Activated CD4-positive, alpha-beta T cell treated with anti-CD3 and anti-CD28 coated beads for 36 hours (primary cell): ENCODE measurements around the gene S100A6. TPM values are rescaled to one million over a fixed set of nuclear protein-coding genes. Genes with fewer than 3 reads are reported as not detected.

Experiments used
- ATAC-seq: fragments of 200-7000 bp; cut with Tn5 transposase; one replicate; pipeline ENCODE4 v1.10.0; 2021; ENCODE audit warnings: mild to moderate bottlenecking, moderate library complexity
- CTCF ChIA-PET: fragments of 350-600 bp; sonication (Branson Sonifier 250); formaldehyde crosslinking; loops from one replicate; lab custom pipeline; 2021; ENCODE audit warnings: antibody characterized with exemption; lab: Charles Lee
- POLR2A ChIA-PET: fragments of 350-600 bp; sonication (Branson Sonifier 250); formaldehyde crosslinking; loops from one replicate; lab custom pipeline; 2021; ENCODE audit warnings: antibody characterized with exemption, inconsistent platforms; lab: Charles Lee
- DNase-seq: peaks from one replicate; pipeline ENCODE4 v3.0.0-alpha.2; 2020
- H3K27ac Mint-ChIP-seq: one replicate; pipeline ENCODE4 v1.8.0; 2021; ENCODE audit warnings: mixed read lengths
- H3K27me3 Mint-ChIP-seq: one replicate; pipeline ENCODE4 v1.8.0; 2021; ENCODE audit warnings: mixed read lengths
- H3K36me3 Mint-ChIP-seq: one replicate; pipeline ENCODE4 v1.8.0; 2021; ENCODE audit warnings: low read depth, mixed read lengths
- H3K4me1 Mint-ChIP-seq: one replicate; pipeline ENCODE4 v1.8.0; 2021; ENCODE audit warnings: mixed read lengths
- H3K4me3 Mint-ChIP-seq: one replicate; pipeline ENCODE4 v1.8.0; 2021; ENCODE audit warnings: mild to moderate bottlenecking, moderate library complexity, mixed read lengths
- H3K9me3 Mint-ChIP-seq: one replicate; pipeline ENCODE4 v1.8.0; 2021; ENCODE audit warnings: low read depth, mixed read lengths
- intact Hi-C, 2 experiments: fragments of 100-400 bp; cut with DNase I in 1 of 2; cut with micrococcal nuclease in 1 of 2; formaldehyde crosslinking; loops; one replicate each; pipeline versions ENCODE4 v1.14.2 to v1.15.1; 2022 to 2024; cut with DNase I, micrococcal nuclease
- total RNA-seq, 2 experiments: library from RNA; stranded (reverse); gene quantifications; one replicate each; pipeline ENCODE4 v1.2.3, GENCODE V29; 2021

The S100A6 gene
- total RNA-seq, 2 experiments from 2014 or later, result 219 to 349 TPM

GRCh38 chr1:153553096-153553495 lies 17.3 kb upstream of the S100A6 start:
- CTCF ChIA-PET, result interaction anchor here (0.6 to 1.4 kb wide), 4 partner anchors 8 to 1819 kb away, joined by 3 to 4 read pairs (median 3); no protein-coding TSS in a partner anchor
- Mint-ChIP-seq H3K27me3 (no peaks in the 10 kb centered on the region), H3K36me3 (no peaks in the 10 kb centered on the region), H3K27ac (no peak overlapping the region), H3K4me1 (peaks cover 7% of the 10 kb centered on the region), H3K9me3 (no peaks in the 10 kb centered on the region), H3K4me3 (no peak overlapping the region)
- intact Hi-C loops, result no loop called here
- DNase-seq (no peak), ATAC-seq (no peak)
- POLR2A ChIA-PET, result no interaction called here

DNA sequence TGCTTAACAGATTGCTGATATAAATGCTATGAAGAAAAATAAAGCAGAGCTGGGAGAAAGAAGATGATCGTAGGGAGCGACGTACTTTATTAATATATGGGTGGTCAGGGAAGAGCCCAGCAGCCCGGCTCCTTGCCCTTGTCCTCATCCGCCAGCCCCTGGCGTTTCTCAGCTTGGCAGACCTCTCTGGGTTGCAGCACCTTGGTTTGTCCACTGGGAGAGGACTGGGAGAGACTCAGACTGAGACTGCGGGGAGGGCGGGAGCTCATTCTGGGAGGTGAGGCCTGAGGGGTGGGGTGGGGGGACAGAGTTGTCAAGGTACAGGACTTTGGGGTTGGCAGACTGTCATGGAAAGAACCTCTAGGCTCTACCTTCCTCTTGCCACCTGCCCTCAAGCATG lies 16.5 kb upstream of the S100A6 start:
- ATAC-seq (no peak), DNase-seq (no peak)
- Mint-ChIP-seq H3K4me3 (no peak overlapping the region), H3K9me3 (no peaks in the 10 kb centered on the region), H3K27ac (no peak overlapping the region), H3K27me3 (no peaks in the 10 kb centered on the region), H3K36me3 (no peaks in the 10 kb centered on the region), H3K4me1 (peaks cover 7% of the 10 kb centered on the region)
- ChIA-PET CTCF (interaction anchor here (0.8 to 1.4 kb wide), 3 partner anchors 9 to 16 kb away, joined by 3 to 4 read pairs (median 3); no protein-coding TSS in a partner anchor), POLR2A (interaction anchor here (0.6 kb wide), 1 partner anchor 91 kb away, joined by 3 read pairs; no protein-coding TSS in a partner anchor)
- intact Hi-C loops, result no loop called here

GRCh38 chr1:153550827-153551500 lies 15.2 kb upstream of the S100A6 start:
- ATAC-seq (no peak), DNase-seq (no peak)
- Mint-ChIP-seq H3K4me3 (no peak overlapping the region), H3K9me3 (no peaks in the 10 kb centered on the region), H3K36me3 (no peaks in the 10 kb centered on the region), H3K27me3 (no peaks in the 10 kb centered on the region), H3K4me1 (peaks cover 14% of the 10 kb centered on the region), H3K27ac (no peak overlapping the region)
- intact Hi-C loops, result no loop called here
- POLR2A ChIA-PET, result interaction anchor here (0.6 kb wide), 2 partner anchors 10 to 343 kb away, joined by 3 to 8 read pairs; no protein-coding TSS in a partner anchor
- CTCF ChIA-PET, result interaction anchor here (0.6 to 1.7 kb wide), 8 partner anchors 10 to 246 kb away, joined by 3 to 10 read pairs (median 4); partner anchors contain the start of gene S100A2

DNA sequence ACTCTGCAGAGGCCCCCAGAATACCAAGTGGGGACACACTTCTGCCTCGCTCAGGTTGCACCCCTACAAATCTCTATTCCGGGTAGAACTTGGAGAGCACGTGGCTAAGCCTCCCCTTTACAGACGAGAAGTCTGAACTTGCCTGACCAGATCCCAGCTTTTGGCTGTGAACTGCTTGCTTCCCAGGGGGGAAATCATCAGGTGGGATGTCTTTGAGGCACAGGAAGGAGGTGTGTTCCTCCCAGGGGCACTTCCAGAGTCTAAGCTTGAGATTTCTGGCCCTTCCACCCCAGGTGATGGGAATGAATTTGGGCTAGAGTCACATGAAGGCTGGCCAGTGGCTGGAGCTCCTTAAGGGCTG lies 14.6 kb upstream of the S100A6 start:
- intact Hi-C loops, result no loop called here
- DNase-seq, result no peak
- H3K4me1 Mint-ChIP-seq, result peaks cover 20% of the 10 kb centered on the region

GRCh38 chr1:153549741-153550397 lies 14.1 kb upstream of the S100A6 start:
- Mint-ChIP-seq H3K27ac (peak overlapping the region; percentile 38), H3K27me3 (no peaks in the 10 kb centered on the region), H3K4me1 (peaks cover 25% of the 10 kb centered on the region), H3K9me3 (no peaks in the 10 kb centered on the region), H3K4me3 (no peak overlapping the region), H3K36me3 (peaks cover 1% of the 10 kb centered on the region)
- ATAC-seq, result no peak
- intact Hi-C loops, result loop anchor here in 1 of 2 experiments (5.0 kb wide), 1 partner anchor 1057 kb away; the partner anchor contains the start of gene ADAR
- ChIA-PET POLR2A (interaction anchor here (0.6 to 1.6 kb wide), 2 partner anchors 16 to 344 kb away, joined by 3 to 8 read pairs; no protein-coding TSS in a partner anchor), CTCF (interaction anchor here (0.8 to 1.7 kb wide), 4 partner anchors 16 to 40 kb away, joined by 3 to 10 read pairs (median 4); partner anchors contain the start of gene S100A2)
- no peak for DNase-seq

More for the DNA sequence above, 14.6 kb upstream of the S100A6 start:
- ChIA-PET CTCF (interaction anchor here (0.6 to 1.7 kb wide), 8 partner anchors 9 to 88 kb away, joined by 3 to 10 read pairs (median 4); partner anchors contain the start of gene S100A2), POLR2A (interaction anchor here (0.6 to 1.6 kb wide), 3 partner anchors 9 to 344 kb away, joined by 3 to 8 read pairs (median 3); no protein-coding TSS in a partner anchor)
- peak overlapping the region; percentile 38 for H3K27ac Mint-ChIP-seq
- H3K9me3 Mint-ChIP-seq, result no peaks in the 10 kb centered on the region
- no peak overlapping the region for H3K4me3 Mint-ChIP-seq
- no peak for ATAC-seq
- no peaks in the 10 kb centered on the region for H3K27me3 Mint-ChIP-seq
- no peaks in the 10 kb centered on the region for H3K36me3 Mint-ChIP-seq

- ATAC-seq, result no peak
- no peaks in the 10 kb centered on the region for H3K27me3 Mint-ChIP-seq
- no peak within 1 kb of the TSS for H3K4me3 Mint-ChIP-seq
- DNase-seq, result no peak
- POLR2A ChIA-PET, result interaction anchor here (1.6 kb wide), 1 partner anchor 17 kb away, joined by 3 read pairs; no protein-coding TSS in a partner anchor
- H3K4me1 Mint-ChIP-seq, result peaks cover 34% of the 10 kb centered on the region
- intact Hi-C loops, result loop anchor here in 1 of 2 experiments (5.0 kb wide), 1 partner anchor 1058 kb away; the partner anchor contains the start of gene ADAR
- H3K27ac Mint-ChIP-seq, result peak within 1 kb of the TSS; percentile 38
- no peaks in the 10 kb centered on the region for H3K9me3 Mint-ChIP-seq
- CTCF ChIA-PET, result interaction anchor here (1.6 kb wide), 1 partner anchor 39 kb away, joined by 4 read pairs; no protein-coding TSS in a partner anchor
- H3K36me3 Mint-ChIP-seq, result peaks cover 8% of the 10 kb centered on the region
These were observed 13.2 kb upstream of the S100A6 start, which contains the start of gene S100A3 for GRCh38 chr1:153548722-153549688. S100A3 (minus strand) TSS chr1:153549258; CDS start chr1:153548485, 773 bp downstream.

- ChIA-PET CTCF (no interaction called here), POLR2A (no interaction called here)
- Mint-ChIP-seq H3K4me3 (peak overlapping the region; percentile 27), H3K27me3 (no peaks in the 10 kb centered on the region), H3K36me3 (peaks cover 20% of the 10 kb centered on the region), H3K27ac (no peak overlapping the region), H3K9me3 (no peaks in the 10 kb centered on the region), H3K4me1 (peaks cover 46% of the 10 kb centered on the region)
- DNase-seq (no peak), ATAC-seq (no peak)
- intact Hi-C loops, result loop anchor here in 1 of 2 experiments (5.0 kb wide), 1 partner anchor 1059 kb away; the partner anchor contains the start of gene ADAR
These were observed 12.1 kb upstream of the S100A6 start for GRCh38 chr1:153547560-153548551.

DNA sequence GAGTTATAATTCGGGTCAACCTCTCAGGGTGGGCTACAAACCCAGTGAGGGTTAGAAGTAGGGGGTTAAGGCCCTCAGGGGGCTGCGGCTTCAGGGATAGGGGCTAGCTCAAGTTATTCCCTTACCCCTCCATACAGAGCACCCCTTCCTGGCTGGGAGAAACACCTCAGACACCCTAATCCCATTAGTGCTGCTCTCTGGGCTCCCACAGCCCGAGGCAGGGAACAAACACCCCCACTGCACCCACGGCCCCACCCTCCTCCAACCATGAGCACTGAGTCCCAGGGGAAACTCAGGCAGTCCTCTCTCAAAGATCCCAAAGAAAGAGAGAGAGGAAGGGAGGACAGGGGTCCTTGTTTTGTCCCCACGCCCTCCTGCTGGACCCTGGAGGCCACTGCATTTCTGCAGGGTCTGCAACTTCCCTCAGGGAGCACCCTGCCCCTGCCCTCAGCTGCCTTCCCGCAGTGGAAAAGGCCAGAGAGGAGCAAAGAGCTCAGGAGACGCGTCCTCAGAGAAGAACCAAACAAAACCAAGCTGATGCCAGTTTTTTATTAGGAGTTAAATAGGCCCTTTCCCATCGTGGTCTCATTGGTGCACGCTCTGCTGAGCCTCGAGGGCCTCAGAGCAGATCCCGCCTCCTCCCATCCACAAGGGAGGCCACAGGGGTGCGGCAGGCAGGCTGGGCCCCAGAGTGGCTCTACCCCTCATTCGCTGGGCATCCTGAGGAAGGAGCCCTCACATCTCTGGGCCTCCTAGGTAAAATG lies 11.2 kb upstream of the S100A6 start:
- intact Hi-C loops, result loop anchor here in 1 of 2 experiments (5.0 kb wide), 1 partner anchor 1060 kb away; the partner anchor contains the start of gene ADAR
- Mint-ChIP-seq H3K9me3 (no peaks in the 10 kb centered on the region), H3K27ac (peak overlapping the region; percentile 96), H3K36me3 (peaks cover 24% of the 10 kb centered on the region), H3K27me3 (no peaks in the 10 kb centered on the region), H3K4me1 (peaks cover 54% of the 10 kb centered on the region), H3K4me3 (peak overlapping the region; percentile 27)
- ATAC-seq (no peak), DNase-seq (no peak)
- ChIA-PET CTCF (no interaction called here), POLR2A (no interaction called here)

GRCh38 chr1:153546371-153546770 lies 10.6 kb upstream of the S100A6 start:
- ATAC-seq, result no peak

More at GRCh38 chr1:153546371-153546770, 10.6 kb upstream of the S100A6 start:
- H3K27ac Mint-ChIP-seq, result peak overlapping the region; percentile 96
- peaks cover 24% of the 10 kb centered on the region for H3K36me3 Mint-ChIP-seq
- H3K9me3 Mint-ChIP-seq, result no peaks in the 10 kb centered on the region
- DNase-seq, result no peak
- H3K27me3 Mint-ChIP-seq, result no peaks in the 10 kb centered on the region
- ChIA-PET CTCF (interaction anchor here (3.7 to 4.0 kb wide), 2 partner anchors 13 to 22 kb away, joined by 28 to 63 read pairs; partner anchors contain the start of gene S100A6), POLR2A (interaction anchor here (1.6 to 2.5 kb wide), 2 partner anchors 14 to 20 kb away, joined by 5 to 14 read pairs; no protein-coding TSS in a partner anchor)
- intact Hi-C loops, result loop anchor here in 1 of 2 experiments (5.0 kb wide), 1 partner anchor 1061 kb away; the partner anchor contains the start of gene ADAR
- peak overlapping the region; percentile 11 for H3K4me3 Mint-ChIP-seq
- H3K4me1 Mint-ChIP-seq, result peaks cover 60% of the 10 kb centered on the region
